Tibial nerve (tissue), 4 donors: ENCODE data around the gene PUSL1. TPM values are rescaled to one million over a fixed set of nuclear protein-coding genes. Genes with fewer than 3 reads are reported as not detected.

Experiments
- DNase-seq, 2 donors: peaks; one replicate each; pipeline ENCODE4 v3.0.0-alpha.2; 2019; ENCODE audit warnings: low spot score in 2 of 2
- H3K27ac ChIP-seq, 4 donors: fragments of 200-600 bp; sonication (generic) in 3 of 4; one replicate each; pipeline ENCODE4 v1.5.1; 2017 to 2019; ENCODE audit warnings: mild to moderate bottlenecking in 1 of 4
- H3K27me3 ChIP-seq, 2 donors: fragments of 200-600 bp; sonication (generic) in 1 of 2; one replicate each; pipeline versions ENCODE4 v1.5.1 to v1.6.0; 2017 to 2019
- H3K36me3 ChIP-seq, 3 donors: fragments of 200-600 bp; sonication (generic); one replicate each; pipeline ENCODE4 v1.5.1; 2018 to 2019
- H3K4me1 ChIP-seq, 4 donors: fragments of 200-600 bp; sonication (generic) in 3 of 4; one replicate each; pipeline ENCODE4 v1.5.1; 2017 to 2019
- H3K4me3 ChIP-seq, 4 donors: fragments of 200-600 bp; sonication (generic) in 3 of 4; one replicate each; pipeline ENCODE4 v1.5.1; 2017 to 2019; ENCODE audit warnings: mild to moderate bottlenecking in 1 of 4, moderate library complexity in 1 of 4
- H3K9me3 ChIP-seq, 4 donors: fragments of 200-600 bp; sonication (generic) in 3 of 4; one replicate each; pipeline ENCODE4 v1.5.1; 2017 to 2019
- EP300 ChIP-seq, 2 donors: sonication (generic); formaldehyde crosslinking; IDR thresholded peaks; one replicate each; pipeline ENCODE4 v1.6.1; 2017; ENCODE audit warnings: antibody characterized with exemption in 2 of 2, mild to moderate bottlenecking in 1 of 2
- POLR2A ChIP-seq, 2 donors: fragments of 450-650 bp; IDR thresholded peaks; one replicate each; pipeline ENCODE4 v1.6.1; 2017; ENCODE audit warnings: antibody characterized with exemption in 2 of 2, mild to moderate bottlenecking in 2 of 2, moderate library complexity in 2 of 2
- WGBS, 2 donors: methylation state at CpG; one replicate each; pipeline ENCODE4 v1.1.5; 2018; 5-methylcytosine and 5-hydroxymethylcytosine counted together
- total RNA-seq, 4 donors: library from RNA; depleted of rRNA; stranded (reverse); fragments of >200 nt; gene quantifications; one replicate each; pipeline ENCODE4 v1.1.0, GENCODE V29; 2016
- TF ChIP-seq, protein P1 (sequence below), 5 experiments: fragments of 200-600 bp in 3 of 5; fragments of 450-650 bp in 2 of 5; sonication (generic) in 3 of 5; IDR thresholded peaks; one replicate each; pipeline ENCODE4 v1.5.1; 2016 to 2019; ENCODE audit warnings: antibody characterized with exemption in 5 of 5, mild to moderate bottlenecking in 3 of 5, moderate library complexity in 2 of 5

Gene PUSL1
- total RNA-seq, 4 donors from 2014 or later: 17.5 to 22.2 (median 19.7) TPM

DNA sequence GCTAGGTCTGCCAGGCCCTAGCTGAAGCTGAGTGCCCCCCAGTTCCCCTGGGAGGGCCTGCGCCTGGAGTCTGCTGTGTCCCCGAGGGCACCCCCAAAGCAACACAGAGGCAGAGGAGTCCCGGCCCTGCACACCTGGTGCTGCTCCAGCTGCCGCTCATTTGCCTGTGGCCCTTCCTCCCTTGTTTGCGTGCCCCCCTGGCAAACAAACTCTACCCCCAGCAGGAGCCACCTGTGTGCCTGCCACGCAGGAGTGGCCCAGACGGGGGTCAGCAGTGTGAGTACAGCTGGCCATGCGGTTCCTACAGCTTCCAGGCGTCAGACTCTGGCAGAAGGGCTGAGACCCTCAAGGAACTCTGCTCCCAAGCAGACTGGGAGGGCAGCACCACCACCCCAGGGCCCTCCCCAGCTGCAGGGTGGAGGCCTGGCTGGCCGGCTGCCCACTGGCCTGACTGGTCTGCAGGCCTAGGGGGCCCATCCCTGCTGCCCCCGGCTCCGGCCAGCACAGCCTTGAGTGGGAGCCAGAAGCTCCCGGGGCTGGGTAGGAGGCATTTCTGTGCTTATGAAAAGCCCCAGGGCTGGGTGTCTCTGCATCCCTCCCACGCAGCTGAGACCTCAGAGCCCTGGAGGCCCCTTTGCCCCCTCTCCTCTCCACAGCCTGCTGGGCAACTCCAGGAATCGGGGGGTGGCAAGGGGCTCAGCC is 22.1 kb downstream of the PUSL1 start:
- Histone ChIP-seq H3K36me3 (peaks cover 0 to 48% (median 7%) of the 10 kb centered on the region in 3 donors), H3K27ac (peak overlapping the region in 3 of 4 donors; percentile 46 to 70 (median 66)), H3K4me3 (no peak overlapping the region), H3K4me1 (peaks cover 0 to 61% (median 29%) of the 10 kb centered on the region in 4 donors), H3K9me3 (no peaks in the 10 kb centered on the region), H3K27me3 (no peaks in the 10 kb centered on the region)
- 43 to 44% methylated on average over 9 to 10 of the region's 15 CpGs for WGBS, 2 donors
- no peak for DNase-seq
- TF ChIP-seq EP300 (IDR thresholded peaks at IDR 0.05): peak in 1 of 2 donors; percentile 36
- no peak for TF ChIP-seq POLR2A (IDR thresholded peaks at IDR 0.05)
- TF ChIP-seq, protein P1, sequence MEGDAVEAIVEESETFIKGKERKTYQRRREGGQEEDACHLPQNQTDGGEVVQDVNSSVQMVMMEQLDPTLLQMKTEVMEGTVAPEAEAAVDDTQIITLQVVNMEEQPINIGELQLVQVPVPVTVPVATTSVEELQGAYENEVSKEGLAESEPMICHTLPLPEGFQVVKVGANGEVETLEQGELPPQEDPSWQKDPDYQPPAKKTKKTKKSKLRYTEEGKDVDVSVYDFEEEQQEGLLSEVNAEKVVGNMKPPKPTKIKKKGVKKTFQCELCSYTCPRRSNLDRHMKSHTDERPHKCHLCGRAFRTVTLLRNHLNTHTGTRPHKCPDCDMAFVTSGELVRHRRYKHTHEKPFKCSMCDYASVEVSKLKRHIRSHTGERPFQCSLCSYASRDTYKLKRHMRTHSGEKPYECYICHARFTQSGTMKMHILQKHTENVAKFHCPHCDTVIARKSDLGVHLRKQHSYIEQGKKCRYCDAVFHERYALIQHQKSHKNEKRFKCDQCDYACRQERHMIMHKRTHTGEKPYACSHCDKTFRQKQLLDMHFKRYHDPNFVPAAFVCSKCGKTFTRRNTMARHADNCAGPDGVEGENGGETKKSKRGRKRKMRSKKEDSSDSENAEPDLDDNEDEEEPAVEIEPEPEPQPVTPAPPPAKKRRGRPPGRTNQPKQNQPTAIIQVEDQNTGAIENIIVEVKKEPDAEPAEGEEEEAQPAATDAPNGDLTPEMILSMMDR (IDR thresholded peaks at IDR 0.05): no peak

DNA sequence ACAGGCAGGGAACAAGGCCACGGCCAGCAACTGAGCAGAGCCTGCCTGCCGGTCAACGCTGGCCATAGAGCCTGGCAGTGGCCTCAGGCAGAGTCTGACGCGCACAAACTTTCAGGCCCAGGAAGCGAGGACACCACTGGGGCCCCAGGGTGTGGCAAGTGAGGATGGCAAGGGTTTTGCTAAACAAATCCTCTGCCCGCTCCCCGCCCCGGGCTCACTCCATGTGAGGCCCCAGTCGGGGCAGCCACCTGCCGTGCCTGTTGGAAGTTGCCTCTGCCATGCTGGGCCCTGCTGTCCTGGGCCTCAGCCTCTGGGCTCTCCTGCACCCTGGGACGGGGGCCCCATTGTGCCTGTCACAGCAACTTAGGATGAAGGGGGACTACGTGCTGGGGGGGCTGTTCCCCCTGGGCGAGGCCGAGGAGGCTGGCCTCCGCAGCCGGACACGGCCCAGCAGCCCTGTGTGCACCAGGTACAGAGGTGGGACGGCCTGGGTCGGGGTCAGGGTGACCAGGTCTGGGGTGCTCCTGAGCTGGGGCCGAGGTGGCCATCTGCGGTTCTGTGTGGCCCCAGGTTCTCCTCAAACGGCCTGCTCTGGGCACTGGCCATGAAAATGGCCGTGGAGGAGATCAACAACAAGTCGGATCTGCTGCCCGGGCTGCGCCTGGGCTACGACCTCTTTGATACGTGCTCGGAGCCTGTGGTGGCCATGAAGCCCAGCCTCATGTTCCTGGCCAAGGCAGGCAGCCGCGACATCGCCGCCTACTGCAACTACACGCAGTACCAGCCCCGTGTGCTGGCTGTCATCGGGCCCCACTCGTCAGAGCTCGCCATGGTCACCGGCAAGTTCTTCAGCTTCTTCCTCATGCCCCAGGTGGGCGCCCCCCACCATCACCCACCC is 22.9 kb downstream of the PUSL1 start, which contains the start of gene TAS1R3:
TAS1R3 (plus strand) TSS at position 213 of the 898 bp plus-strand sequence; CDS start at position 279, 66 bp downstream.
- DNase-seq: no peak
- WGBS, 2 donors: 55% methylated on average over 30 to 31 of the region's 41 CpGs
- no peak within 1 kb of the TSS for H3K4me3 ChIP-seq
- no peaks in the 10 kb centered on the region for H3K27me3 ChIP-seq
- no peak for TF ChIP-seq POLR2A (IDR thresholded peaks at IDR 0.05)
- TF ChIP-seq, protein P1 (IDR thresholded peaks at IDR 0.05): no peak
- no peak for TF ChIP-seq EP300 (IDR thresholded peaks at IDR 0.05)
- peaks cover 0 to 53% (median 22%) of the 10 kb centered on the region in 4 donors for H3K4me1 ChIP-seq
- no peaks in the 10 kb centered on the region for H3K9me3 ChIP-seq
- H3K27ac ChIP-seq: peak within 1 kb of the TSS in 3 of 4 donors; percentile 46 to 70 (median 66)
- peaks cover 0 to 56% (median 7%) of the 10 kb centered on the region in 3 donors for H3K36me3 ChIP-seq

DNA sequence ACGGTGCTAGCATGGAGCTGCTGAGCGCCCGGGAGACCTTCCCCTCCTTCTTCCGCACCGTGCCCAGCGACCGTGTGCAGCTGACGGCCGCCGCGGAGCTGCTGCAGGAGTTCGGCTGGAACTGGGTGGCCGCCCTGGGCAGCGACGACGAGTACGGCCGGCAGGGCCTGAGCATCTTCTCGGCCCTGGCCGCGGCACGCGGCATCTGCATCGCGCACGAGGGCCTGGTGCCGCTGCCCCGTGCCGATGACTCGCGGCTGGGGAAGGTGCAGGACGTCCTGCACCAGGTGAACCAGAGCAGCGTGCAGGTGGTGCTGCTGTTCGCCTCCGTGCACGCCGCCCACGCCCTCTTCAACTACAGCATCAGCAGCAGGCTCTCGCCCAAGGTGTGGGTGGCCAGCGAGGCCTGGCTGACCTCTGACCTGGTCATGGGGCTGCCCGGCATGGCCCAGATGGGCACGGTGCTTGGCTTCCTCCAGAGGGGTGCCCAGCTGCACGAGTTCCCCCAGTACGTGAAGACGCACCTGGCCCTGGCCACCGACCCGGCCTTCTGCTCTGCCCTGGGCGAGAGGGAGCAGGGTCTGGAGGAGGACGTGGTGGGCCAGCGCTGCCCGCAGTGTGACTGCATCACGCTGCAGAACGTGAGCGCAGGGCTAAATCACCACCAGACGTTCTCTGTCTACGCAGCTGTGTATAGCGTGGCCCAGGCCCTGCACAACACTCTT is 23.8 kb downstream of the PUSL1 start:
- TF ChIP-seq, protein P1 (IDR thresholded peaks at IDR 0.05): no peak
- TF ChIP-seq POLR2A (IDR thresholded peaks at IDR 0.05): no peak
- Histone ChIP-seq H3K4me1 (peaks cover 0 to 47% (median 22%) of the 10 kb centered on the region in 4 donors), H3K36me3 (peaks cover 0 to 56% (median 4%) of the 10 kb centered on the region in 3 donors), H3K27me3 (no peaks in the 10 kb centered on the region), H3K9me3 (no peaks in the 10 kb centered on the region), H3K27ac (peak overlapping the region in 1 of 4 donors; percentile 66), H3K4me3 (no peak overlapping the region)
- no peak for DNase-seq
- WGBS, 2 donors: 80 to 81% methylated on average over 38 to 42 of the region's 57 CpGs

DNA sequence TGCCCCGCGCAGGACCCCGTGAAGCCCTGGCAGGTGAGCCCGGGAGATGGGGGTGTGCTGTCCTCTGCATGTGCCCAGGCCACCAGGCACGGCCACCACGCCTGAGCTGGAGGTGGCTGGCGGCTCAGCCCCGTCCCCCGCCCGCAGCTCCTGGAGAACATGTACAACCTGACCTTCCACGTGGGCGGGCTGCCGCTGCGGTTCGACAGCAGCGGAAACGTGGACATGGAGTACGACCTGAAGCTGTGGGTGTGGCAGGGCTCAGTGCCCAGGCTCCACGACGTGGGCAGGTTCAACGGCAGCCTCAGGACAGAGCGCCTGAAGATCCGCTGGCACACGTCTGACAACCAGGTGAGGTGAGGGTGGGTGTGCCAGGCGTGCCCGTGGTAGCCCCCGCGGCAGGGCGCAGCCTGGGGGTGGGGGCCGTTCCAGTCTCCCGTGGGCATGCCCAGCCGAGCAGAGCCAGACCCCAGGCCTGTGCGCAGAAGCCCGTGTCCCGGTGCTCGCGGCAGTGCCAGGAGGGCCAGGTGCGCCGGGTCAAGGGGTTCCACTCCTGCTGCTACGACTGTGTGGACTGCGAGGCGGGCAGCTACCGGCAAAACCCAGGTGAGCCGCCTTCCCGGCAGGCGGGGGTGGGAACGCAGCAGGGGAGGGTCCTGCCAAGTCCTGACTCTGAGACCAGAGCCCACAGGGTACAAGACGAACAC is 24.5 kb downstream of the PUSL1 start:
- TF ChIP-seq EP300 (IDR thresholded peaks at IDR 0.05): no peak
- WGBS, 2 donors: 73 to 74% methylated on average over 13 to 48 of the region's 48 CpGs
- Histone ChIP-seq H3K27ac (no peak overlapping the region), H3K27me3 (no peaks in the 10 kb centered on the region), H3K36me3 (peaks cover 0 to 56% (median 3%) of the 10 kb centered on the region in 3 donors), H3K4me3 (no peak overlapping the region), H3K4me1 (peaks cover 0 to 47% (median 22%) of the 10 kb centered on the region in 4 donors), H3K9me3 (no peaks in the 10 kb centered on the region)
- DNase-seq: no peak
